ENCODE data around the gene MEIS2. TPM values are rescaled to one million over a fixed set of nuclear protein-coding genes. Genes with fewer than 3 reads are reported as not detected.

The MEIS2 gene
- total RNA-seq, 1 donor from 2014 or later = 6.6 TPM

DNA sequence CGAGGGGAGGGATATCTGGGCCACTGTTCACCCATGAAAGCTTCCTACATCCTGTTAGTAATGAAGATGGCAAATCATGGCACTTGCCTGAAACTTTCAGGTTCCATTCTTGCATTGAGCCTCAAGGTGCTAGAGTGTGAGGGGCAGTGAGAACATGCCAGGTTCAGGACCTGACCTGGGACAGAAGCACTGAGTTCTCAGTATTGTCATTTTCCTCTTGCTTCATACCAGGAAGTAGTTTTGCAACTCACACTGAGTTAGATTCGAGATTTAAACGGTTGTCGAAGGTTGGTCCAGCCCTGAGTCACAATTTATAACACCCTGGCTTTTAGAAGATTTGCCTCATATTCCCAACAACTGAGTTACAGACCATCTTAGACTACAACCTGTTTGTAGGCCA is 11.8 kb upstream of the MEIS2 start:
- DNase-seq (ENCODE audit: low read depth) (no peak), FAIRE-seq (no peak)
- Histone ChIP-seq H3K4me3 (ENCODE audit: low read depth, low read length) (no peak overlapping the region), H3K27me3 (ENCODE audit: control insufficient read depth, insufficient read depth, low read length) (peaks cover 3% of the 10 kb centered on the region), H3K36me3 (ENCODE audit: control insufficient read depth, insufficient read depth, low read length) (no peaks in the 10 kb centered on the region)
- TF ChIP-seq, protein P1, sequence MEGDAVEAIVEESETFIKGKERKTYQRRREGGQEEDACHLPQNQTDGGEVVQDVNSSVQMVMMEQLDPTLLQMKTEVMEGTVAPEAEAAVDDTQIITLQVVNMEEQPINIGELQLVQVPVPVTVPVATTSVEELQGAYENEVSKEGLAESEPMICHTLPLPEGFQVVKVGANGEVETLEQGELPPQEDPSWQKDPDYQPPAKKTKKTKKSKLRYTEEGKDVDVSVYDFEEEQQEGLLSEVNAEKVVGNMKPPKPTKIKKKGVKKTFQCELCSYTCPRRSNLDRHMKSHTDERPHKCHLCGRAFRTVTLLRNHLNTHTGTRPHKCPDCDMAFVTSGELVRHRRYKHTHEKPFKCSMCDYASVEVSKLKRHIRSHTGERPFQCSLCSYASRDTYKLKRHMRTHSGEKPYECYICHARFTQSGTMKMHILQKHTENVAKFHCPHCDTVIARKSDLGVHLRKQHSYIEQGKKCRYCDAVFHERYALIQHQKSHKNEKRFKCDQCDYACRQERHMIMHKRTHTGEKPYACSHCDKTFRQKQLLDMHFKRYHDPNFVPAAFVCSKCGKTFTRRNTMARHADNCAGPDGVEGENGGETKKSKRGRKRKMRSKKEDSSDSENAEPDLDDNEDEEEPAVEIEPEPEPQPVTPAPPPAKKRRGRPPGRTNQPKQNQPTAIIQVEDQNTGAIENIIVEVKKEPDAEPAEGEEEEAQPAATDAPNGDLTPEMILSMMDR (IDR thresholded peaks at IDR 0.05; ENCODE audit: insufficient read depth, low read length, severe bottlenecking) = no peak

DNA sequence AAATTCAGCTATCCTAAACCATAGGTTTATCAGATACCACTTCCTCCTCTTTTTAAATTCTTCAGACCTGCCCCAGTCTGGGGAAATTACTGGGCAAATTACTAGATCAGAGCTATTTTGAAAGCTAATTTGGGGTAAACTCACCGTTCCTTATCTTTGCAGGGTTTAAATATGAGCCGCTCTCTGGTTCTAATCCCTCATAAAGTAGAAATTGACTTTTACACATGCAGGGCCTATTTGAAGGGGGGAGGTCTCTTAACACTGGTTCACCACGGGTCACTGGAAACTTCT is 11.0 kb upstream of the MEIS2 start:
- Histone ChIP-seq H3K27me3 (ENCODE audit: control insufficient read depth, insufficient read depth, low read length) (peaks cover 3% of the 10 kb centered on the region), H3K36me3 (ENCODE audit: control insufficient read depth, insufficient read depth, low read length) (no peaks in the 10 kb centered on the region), H3K4me3 (ENCODE audit: low read depth, low read length) (no peak overlapping the region)
- TF ChIP-seq, protein P1 (IDR thresholded peaks at IDR 0.05; ENCODE audit: insufficient read depth, low read length, severe bottlenecking) = no peak
- FAIRE-seq (no peak), DNase-seq (ENCODE audit: low read depth) (no peak)

DNA sequence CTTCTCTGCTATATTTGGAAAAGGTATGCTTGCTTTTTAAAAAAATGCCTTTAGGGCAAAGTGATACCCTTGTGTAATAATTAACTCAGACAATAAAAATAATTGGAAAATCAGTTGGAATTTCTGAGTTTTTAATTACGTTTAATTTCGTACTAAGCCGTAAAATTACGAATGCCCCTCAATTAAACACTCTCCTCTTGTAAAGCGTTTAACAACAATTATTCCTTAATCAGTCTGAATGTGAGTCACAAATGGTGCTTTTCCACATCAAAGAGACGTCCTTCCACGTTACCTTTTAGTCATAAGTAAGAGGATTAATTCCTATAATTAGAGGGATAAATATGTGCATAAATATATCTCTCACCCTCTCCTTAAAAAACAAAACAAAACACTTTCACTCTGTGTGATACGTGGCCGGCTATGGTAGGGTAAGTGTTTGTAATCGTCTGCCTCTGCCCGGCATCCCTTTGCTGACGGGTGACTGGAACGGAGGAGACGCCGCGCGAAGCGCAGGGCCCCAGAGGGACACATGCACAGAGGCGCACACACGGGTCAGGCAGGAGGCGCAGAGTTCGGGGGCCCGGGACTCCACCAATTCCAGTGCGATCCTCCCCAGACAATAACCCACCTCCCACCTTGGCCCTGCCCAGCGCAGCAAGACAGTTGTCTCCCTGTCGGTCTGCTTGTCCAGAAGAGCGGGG is 9.7 kb upstream of the MEIS2 start:
- TF ChIP-seq, protein P1 (IDR thresholded peaks at IDR 0.05; ENCODE audit: insufficient read depth, low read length, severe bottlenecking) = no peak
- FAIRE-seq (no peak), DNase-seq (ENCODE audit: low read depth) (peak; percentile 30)
- peak overlapping the region; percentile 32 for H3K4me3 ChIP-seq (ENCODE audit: low read depth, low read length)
- H3K36me3 ChIP-seq (ENCODE audit: control insufficient read depth, insufficient read depth, low read length) = no peaks in the 10 kb centered on the region
- H3K27me3 ChIP-seq (ENCODE audit: control insufficient read depth, insufficient read depth, low read length) = peaks cover 3% of the 10 kb centered on the region

DNA sequence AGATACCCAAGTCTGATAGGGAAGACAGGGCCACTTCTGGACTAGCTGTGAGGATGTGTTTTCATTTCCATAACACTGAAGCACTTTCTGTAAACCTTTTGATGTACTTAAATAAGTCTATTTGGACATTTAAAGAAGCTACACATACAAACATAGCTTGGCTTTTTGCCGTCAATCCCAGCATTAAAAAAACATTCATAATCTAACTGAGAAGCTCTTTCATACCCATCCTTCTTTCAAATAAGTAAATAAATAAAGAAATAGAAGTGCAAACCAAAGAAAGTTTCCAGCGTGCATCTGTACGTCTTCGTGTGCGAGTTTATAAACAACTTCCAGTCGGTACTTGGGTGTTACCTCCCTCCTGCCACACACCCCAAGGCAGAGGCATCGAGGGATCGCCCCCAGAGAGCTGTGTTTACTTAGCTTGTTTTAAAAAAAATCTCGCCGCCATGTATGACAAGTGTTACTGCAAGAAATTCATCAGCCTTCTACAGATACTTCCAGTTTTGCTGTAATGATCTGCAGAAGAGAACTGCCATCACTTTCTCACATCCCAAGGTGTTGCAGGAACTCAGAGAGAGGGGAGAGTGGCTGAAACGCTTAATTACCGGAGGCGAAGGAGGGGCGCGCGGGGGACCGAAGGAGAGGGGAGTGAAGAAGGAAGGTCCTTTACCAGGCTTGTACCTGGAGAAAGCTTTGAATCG is 9.0 kb upstream of the MEIS2 start:
- TF ChIP-seq, protein P1 (IDR thresholded peaks at IDR 0.05; ENCODE audit: insufficient read depth, low read length, severe bottlenecking) = no peak
- no peak for DNase-seq (ENCODE audit: low read depth)
- no peak for FAIRE-seq
- H3K27me3 ChIP-seq (ENCODE audit: control insufficient read depth, insufficient read depth, low read length) = peaks cover 3% of the 10 kb centered on the region
- H3K4me3 ChIP-seq (ENCODE audit: low read depth, low read length) = no peak overlapping the region
- no peaks in the 10 kb centered on the region for H3K36me3 ChIP-seq (ENCODE audit: control insufficient read depth, insufficient read depth, low read length)

DNA sequence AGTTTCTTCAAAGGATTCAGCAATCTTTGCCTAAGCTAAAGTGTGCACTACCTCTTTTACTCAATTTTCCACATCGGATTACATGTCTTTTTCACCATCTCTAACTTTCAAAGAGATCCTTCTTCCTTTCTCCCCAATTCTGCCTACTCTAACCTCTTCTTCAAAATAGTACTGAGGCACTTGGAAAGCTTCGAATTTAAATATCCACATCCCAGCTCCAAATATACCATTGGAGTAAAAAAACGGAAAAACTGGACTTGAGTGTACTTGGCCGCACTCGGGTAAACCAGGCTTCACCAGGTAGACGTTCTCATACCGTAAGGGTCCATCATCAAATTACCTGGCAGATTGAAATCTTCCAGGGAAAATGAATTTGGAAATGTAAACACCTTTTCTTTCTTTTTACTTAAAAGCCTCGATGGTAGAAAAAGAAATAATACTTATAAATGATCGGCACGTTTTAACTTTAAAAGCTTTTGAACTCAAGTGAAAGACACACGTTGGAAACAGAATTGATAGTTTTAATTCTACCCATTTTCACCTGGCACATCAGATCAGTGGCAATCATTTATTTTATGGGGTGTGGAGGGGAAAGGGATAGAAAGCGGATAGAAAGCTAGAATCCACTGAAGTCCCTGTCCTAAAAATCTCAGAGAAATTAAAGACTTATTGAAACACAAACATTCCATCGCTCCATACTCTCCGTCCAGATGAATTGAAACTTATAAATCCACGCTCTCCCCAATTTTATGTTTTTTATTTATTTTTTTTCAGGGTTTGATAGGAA is 8.2 kb upstream of the MEIS2 start:
- peaks cover 3% of the 10 kb centered on the region for H3K27me3 ChIP-seq (ENCODE audit: control insufficient read depth, insufficient read depth, low read length)
- no peak overlapping the region for H3K4me3 ChIP-seq (ENCODE audit: low read depth, low read length)
- no peak for DNase-seq (ENCODE audit: low read depth)

More for the DNA sequence above, 8.2 kb upstream of the MEIS2 start:
- no peak for FAIRE-seq
- TF ChIP-seq, protein P1 (IDR thresholded peaks at IDR 0.05; ENCODE audit: insufficient read depth, low read length, severe bottlenecking) = no peak
- H3K36me3 ChIP-seq (ENCODE audit: control insufficient read depth, insufficient read depth, low read length) = no peaks in the 10 kb centered on the region

All from bronchial epithelial cell (primary cell).